Endothelial cell of umbilical vein (primary cell): ENCODE data around the gene TRIM52. TPM values are rescaled to one million over a fixed set of nuclear protein-coding genes. Genes with fewer than 3 reads are reported as not detected.

ENCODE experiments used
- BruUV-seq: library from RNA; stranded (reverse); fragments of 400-500 nt; replicated peaks from 2 replicates; lab custom pipeline; 2021; lab: Mats Ljungman, UMichigan
- CTCF ChIA-PET: fragments of 300-600, 350-600 bp; sonication (Branson Sonifier 250); formaldehyde crosslinking; loops from one replicate; lab custom pipeline; 2021; ENCODE audit warnings: antibody characterized with exemption, inconsistent platforms; lab: Charles Lee
- POLR2A ChIA-PET: fragments of 300-600, 350-600 bp; sonication (Branson Sonifier 250); formaldehyde crosslinking; loops from one replicate; lab custom pipeline; 2021; ENCODE audit warnings: antibody characterized with exemption, inconsistent platforms; lab: Charles Lee
- DNase-seq: peaks from one replicate; pipeline ENCODE4 v3.0.0-alpha.2; 2011; ENCODE audit warnings: low read depth, low spot score
- FAIRE-seq: peaks from 2 replicates; lab custom pipeline; 2011; peaks lifted over from hg19 to GRCh38; lab: Jason Lieb, UNC
- H2AFZ ChIP-seq: 2 replicates; pipeline ENCODE4 v1.6.0; 2012; ENCODE audit warnings: low read depth, low read length, control low read depth, inconsistent platforms
- H3K27ac ChIP-seq: 2 replicates; pipeline ENCODE4 v1.5.1; 2011; ENCODE audit warnings: low read depth, mild to moderate bottlenecking, control low read depth, low read length, moderate library complexity; ENCODE audit not compliant: insufficient read depth
- H3K27me3 ChIP-seq, 2 experiments: 2 replicates each; pipeline versions ENCODE4 v1.6.0 to v1.6.1; 2011; ENCODE audit warnings: low read length in 2 of 2, mixed read lengths in 1 of 2; ENCODE audit not compliant: control insufficient read depth in 2 of 2, insufficient read depth in 2 of 2
- H3K36me3 ChIP-seq, 2 experiments: 2 replicates in 1 of 2; 3 replicates in 1 of 2; pipeline ENCODE4 v1.5.1; 2011; ENCODE audit warnings: low read length in 2 of 2, mild to moderate bottlenecking in 1 of 2, moderate library complexity in 1 of 2; ENCODE audit not compliant: control insufficient read depth in 2 of 2, insufficient read depth in 2 of 2; ENCODE audit errors: extremely low read depth in 1 of 2
- H3K4me1 ChIP-seq: 3 replicates; pipeline ENCODE4 v1.5.1; 2011; ENCODE audit warnings: mild to moderate bottlenecking, low read length; ENCODE audit not compliant: control insufficient read depth, insufficient read depth; ENCODE audit errors: extremely low read depth
- H3K4me2 ChIP-seq: 2 replicates; pipeline ENCODE4 v1.6.1; 2011; ENCODE audit warnings: low read length, control low read depth, mixed read lengths; ENCODE audit not compliant: insufficient read depth
- H3K4me3 ChIP-seq, 3 experiments: fragments of 200-600 bp in 1 of 3; sonication (generic), shearing (Covaris generic) in 1 of 3; replicated peaks in 1 of 3; 2 replicates each; pipeline ENCODE4 v1.5.1; 2011 to 2016; ENCODE audit warnings: control low read depth in 3 of 3, low read length in 3 of 3, mild to moderate bottlenecking in 2 of 3, inconsistent platforms in 1 of 3, low read depth in 1 of 3, moderate library complexity in 1 of 3; ENCODE audit not compliant: insufficient read depth in 1 of 3
- H3K79me2 ChIP-seq: 2 replicates; pipeline ENCODE4 v1.6.0; 2012; ENCODE audit warnings: low read length, inconsistent platforms; ENCODE audit not compliant: control insufficient read depth, insufficient read depth
- H3K9ac ChIP-seq: replicated peaks from 2 replicates; pipeline ENCODE3; 2011; ENCODE audit warnings: low read length, control low read depth; ENCODE audit not compliant: insufficient read depth; ENCODE audit errors: extremely low read depth
- H3K9me1 ChIP-seq: replicated peaks from 3 replicates; pipeline ENCODE4 v1.6.0; 2011; ENCODE audit warnings: mild to moderate bottlenecking, low read length; ENCODE audit not compliant: control insufficient read depth, insufficient read depth; ENCODE audit errors: extremely low read depth
- H3K9me3 ChIP-seq: replicated peaks from 2 replicates; pipeline ENCODE4 v1.5.1; 2012; ENCODE audit warnings: low read length, inconsistent platforms; ENCODE audit not compliant: control insufficient read depth, insufficient read depth
- H4K20me1 ChIP-seq: replicated peaks from 2 replicates; pipeline ENCODE3; 2011; ENCODE audit warnings: mild to moderate bottlenecking, low read length; ENCODE audit not compliant: control insufficient read depth, insufficient read depth; ENCODE audit errors: extremely low read depth
- EZH2 ChIP-seq: IDR thresholded peaks from 2 replicates; pipeline ENCODE4 v1.6.1; 2012; ENCODE audit warnings: borderline replicate concordance, low read depth, mild to moderate bottlenecking, moderate library complexity, low read length, inconsistent platforms; ENCODE audit not compliant: severe bottlenecking
- FOS ChIP-seq: IDR thresholded peaks from 2 replicates; pipeline ENCODE4 v1.6.1; 2011; ENCODE audit warnings: mild to moderate bottlenecking, low read length, moderate library complexity, borderline replicate concordance; ENCODE audit not compliant: insufficient read depth
- GATA2 ChIP-seq: IDR thresholded peaks from 2 replicates; pipeline ENCODE4 v1.7.0; 2011; ENCODE audit warnings: low read depth, mild to moderate bottlenecking, moderate library complexity, mixed read lengths, low read length; ENCODE audit not compliant: insufficient read length, insufficient read depth
- JUN ChIP-seq: IDR thresholded peaks from 2 replicates; pipeline ENCODE4 v1.6.1; 2011; ENCODE audit warnings: borderline replicate concordance, low read depth; ENCODE audit not compliant: insufficient read length, insufficient read depth
- MYC ChIP-seq: IDR thresholded peaks from one replicate; pipeline ENCODE4 v1.6.1; 2011; ENCODE audit warnings: mild to moderate bottlenecking, low read depth, low read length
- POLR2A ChIP-seq: IDR thresholded peaks from 2 replicates; pipeline ENCODE4 v1.6.1; 2012; ENCODE audit warnings: low read depth, mild to moderate bottlenecking, control low read depth, low read length
- POLR2AphosphoS5 ChIP-seq: IDR thresholded peaks from 2 replicates; pipeline ENCODE4 v1.6.1; 2012; ENCODE audit warnings: low read depth, mild to moderate bottlenecking, control low read depth, low read length, moderate library complexity; ENCODE audit not compliant: insufficient read depth
- dilution Hi-C: fragments of 300-500 bp; cut with MboI; formaldehyde crosslinking; loops from one replicate; pipeline ENCODE4 v1.15.0; 2019; ENCODE audit warnings: low sequenced_read_pairs; ENCODE audit not compliant: extremely low pct_ligation_motif_present
- intact Hi-C: fragments of 100-400 bp; cut with micrococcal nuclease; formaldehyde crosslinking; loops from one replicate; pipeline ENCODE4 v1.10.0; 2022
- polyA plus RNA-seq, 4 experiments: library from polyadenylated mRNA; depleted of rRNA in 3 of 4; stranded (reverse) in 3 of 4; unstranded in 1 of 4; fragments of >200 nt; gene quantifications; 2 replicates each; pipeline versions ENCODE4 v1.2.1 to v1.2.3, GENCODE V29; 2011 to 2012; ENCODE audit warnings: missing spikeins in 1 of 4
- total RNA-seq: library from RNA; stranded (reverse); gene quantifications from 2 replicates; pipeline ENCODE4 v1.2.3, GENCODE V29; 2021
- TF ChIP-seq, protein P1 (sequence below): IDR thresholded peaks from 2 replicates; pipeline ENCODE4 v1.6.1; 2011; ENCODE audit not compliant: insufficient read depth, insufficient read length
- TF ChIP-seq, protein P2 (sequence below), 2 donors: IDR thresholded peaks; 1 replicate in 1 of 2; 2 replicates in 1 of 2; pipeline ENCODE4 v1.5.1; 2011; ENCODE audit warnings: low read length in 2 of 2, mild to moderate bottlenecking in 2 of 2, moderate library complexity in 2 of 2, control low read depth in 1 of 2, inconsistent platforms in 1 of 2, low read depth in 1 of 2; ENCODE audit not compliant: insufficient read depth in 1 of 2; ENCODE audit errors: extremely low read depth in 1 of 2

The TRIM52 gene
- total and polyA plus RNA-seq, 2 donors (not counting 3 experiments of a cell fraction or from before 2014, with no cell fraction given) = 5.6 to 10.1 TPM

DNA sequence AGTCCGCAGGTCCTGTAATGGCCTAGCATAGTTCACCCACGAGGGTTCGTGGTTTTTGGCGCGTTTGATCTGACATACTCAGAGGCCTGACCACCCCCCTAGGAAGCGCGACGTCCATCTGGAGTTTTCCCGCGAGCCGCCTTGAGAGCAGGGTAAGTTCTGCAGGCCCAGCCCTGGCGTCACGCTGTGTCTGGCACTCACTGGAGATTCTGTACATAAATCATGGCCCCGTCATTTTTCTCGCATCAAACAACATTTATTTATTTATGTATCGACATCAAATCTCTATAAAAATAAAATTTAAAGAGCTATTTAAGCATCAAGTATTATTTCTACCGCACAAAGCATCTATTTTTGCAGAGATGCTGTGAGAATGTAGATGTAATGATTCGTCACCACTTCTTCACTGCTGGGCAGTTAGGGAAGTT is 38.3 kb downstream of the TRIM52 start:
- H4K20me1 ChIP-seq = no peaks in the 10 kb centered on the region
- no peaks in the 10 kb centered on the region for H3K36me3 ChIP-seq
- no peaks in the 10 kb centered on the region for H3K9me3 ChIP-seq
- dilution Hi-C loops (no loop called here), intact Hi-C loops (loop anchor here (1.0 to 2.0 kb wide), 6 partner anchors 15 to 58 kb away; partner anchors contain the start of gene TRIM52)
- H3K4me2 ChIP-seq = peak overlapping the region; percentile 69
- H3K9me1 ChIP-seq = no peaks in the 10 kb centered on the region
- DNase-seq = no peak
- TF ChIP-seq POLR2AphosphoS5 (no peak), POLR2A (no peak), EZH2 (no peak), FOS (no peak), JUN (no peak), GATA2 (no peak), MYC (no peak)
- TF ChIP-seq, protein P1, sequence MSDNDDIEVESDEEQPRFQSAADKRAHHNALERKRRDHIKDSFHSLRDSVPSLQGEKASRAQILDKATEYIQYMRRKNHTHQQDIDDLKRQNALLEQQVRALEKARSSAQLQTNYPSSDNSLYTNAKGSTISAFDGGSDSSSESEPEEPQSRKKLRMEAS = no peak
- TF ChIP-seq, protein P2, sequence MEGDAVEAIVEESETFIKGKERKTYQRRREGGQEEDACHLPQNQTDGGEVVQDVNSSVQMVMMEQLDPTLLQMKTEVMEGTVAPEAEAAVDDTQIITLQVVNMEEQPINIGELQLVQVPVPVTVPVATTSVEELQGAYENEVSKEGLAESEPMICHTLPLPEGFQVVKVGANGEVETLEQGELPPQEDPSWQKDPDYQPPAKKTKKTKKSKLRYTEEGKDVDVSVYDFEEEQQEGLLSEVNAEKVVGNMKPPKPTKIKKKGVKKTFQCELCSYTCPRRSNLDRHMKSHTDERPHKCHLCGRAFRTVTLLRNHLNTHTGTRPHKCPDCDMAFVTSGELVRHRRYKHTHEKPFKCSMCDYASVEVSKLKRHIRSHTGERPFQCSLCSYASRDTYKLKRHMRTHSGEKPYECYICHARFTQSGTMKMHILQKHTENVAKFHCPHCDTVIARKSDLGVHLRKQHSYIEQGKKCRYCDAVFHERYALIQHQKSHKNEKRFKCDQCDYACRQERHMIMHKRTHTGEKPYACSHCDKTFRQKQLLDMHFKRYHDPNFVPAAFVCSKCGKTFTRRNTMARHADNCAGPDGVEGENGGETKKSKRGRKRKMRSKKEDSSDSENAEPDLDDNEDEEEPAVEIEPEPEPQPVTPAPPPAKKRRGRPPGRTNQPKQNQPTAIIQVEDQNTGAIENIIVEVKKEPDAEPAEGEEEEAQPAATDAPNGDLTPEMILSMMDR (IDR thresholded peaks at IDR 0.05; ENCODE audit: extremely low read depth in 1 of 2, insufficient read depth in 1 of 2, low read depth in 1 of 2, low read length in 2 of 2) = no peak
- CTCF ChIA-PET = interaction anchor here (0.9 to 2.1 kb wide), 4 partner anchors 10 to 38 kb away, joined by 3 to 9 read pairs (median 3); no protein-coding TSS in a partner anchor
- BruUV-seq = no TSS peak
- POLR2A ChIA-PET = interaction anchor here (0.5 to 2.1 kb wide), 4 partner anchors 15 to 34 kb away, joined by 3 to 11 read pairs (median 4); partner anchors contain the start of gene TRIM7
- peak overlapping the region; percentile 21 to 76 (median 64) for H3K4me3 ChIP-seq
- peak overlapping the region; percentile 19 for H2AFZ ChIP-seq
- no peak for FAIRE-seq
- peaks cover 14% of the 10 kb centered on the region for H3K4me1 ChIP-seq
- H3K79me2 ChIP-seq = peaks cover 9% of the 10 kb centered on the region
- H3K27ac ChIP-seq = peak overlapping the region; percentile 88
- H3K27me3 ChIP-seq = no peaks in the 10 kb centered on the region
- H3K9ac ChIP-seq = peak overlapping the region; percentile 87
